Ammon's horn (tissue), 1 donor: ENCODE results near the gene CTDSP1.

Experiments
- DNase-seq: peaks from one replicate; pipeline ENCODE4 v3.0.0-alpha.2; 2016; ENCODE audit warnings: low spot score

The CTDSP1 gene

GRCh38 chr2:218400167-218400929 lies 680 bp downstream of the CTDSP1 start:
- no peak for DNase-seq

GRCh38 chr2:218400930-218401881 lies 1.5 kb downstream of the CTDSP1 start:
- no peak for DNase-seq

GRCh38 chr2:218401890-218402289 lies 2.2 kb downstream of the CTDSP1 start:
- DNase-seq, result no peak

GRCh38 chr2:218402491-218402901 lies 2.8 kb downstream of the CTDSP1 start:
- DNase-seq, result no peak

GRCh38 chr2:218402911-218403411 lies 3.3 kb downstream of the CTDSP1 start:
- no peak for DNase-seq

GRCh38 chr2:218403810-218404209 lies 4.1 kb downstream of the CTDSP1 start:
- no peak for DNase-seq

GRCh38 chr2:218404351-218405085 lies 4.8 kb downstream of the CTDSP1 start:
- DNase-seq, result no peak

GRCh38 chr2:218405086-218405745 lies 5.5 kb downstream of the CTDSP1 start:
- DNase-seq, result no peak

GRCh38 chr2:218405746-218406208 lies 6.1 kb downstream of the CTDSP1 start:
- DNase-seq, result no peak

- peak; percentile 96 for DNase-seq
These were observed 6.7 kb downstream of the CTDSP1 start for GRCh38 chr2:218406209-218406948.

GRCh38 chr2:218406949-218407618 lies 7.4 kb downstream of the CTDSP1 start:
- DNase-seq, result peak; percentile 77

GRCh38 chr2:218407717-218408116 lies 8.0 kb downstream of the CTDSP1 start:
- no peak for DNase-seq

GRCh38 chr2:218418321-218418716 lies 18.7 kb downstream of the CTDSP1 start:
- DNase-seq, result no peak

- DNase-seq, result no peak
These were observed 19.2 kb downstream of the CTDSP1 start, which contains the start of gene VIL1 for GRCh38 chr2:218418717-218419458. Gene VIL1 (plus strand): TSS chr2:218419123. CDS start chr2:218423779, 4,656 bp downstream.

GRCh38 chr2:218419630-218420216 lies 20.1 kb downstream of the CTDSP1 start:
- DNase-seq, result no peak

GRCh38 chr2:218421027-218421426 lies 21.4 kb downstream of the CTDSP1 start:
- DNase-seq, result no peak

- DNase-seq, result no peak
These were observed 22.9 kb downstream of the CTDSP1 start for GRCh38 chr2:218422403-218423086.

- no peak for DNase-seq
These were observed 23.9 kb downstream of the CTDSP1 start for GRCh38 chr2:218423584-218423983.
